GM12875 (cell line): ENCODE measurements around the gene FAM53B.

Source experiments
- H3K4me3 ChIP-seq: one replicate; pipeline ENCODE4 v1.5.1; 2011; ENCODE audit warnings: low read depth, low read length, control low read depth
- CTCF ChIP-seq: IDR thresholded peaks from 2 replicates; pipeline ENCODE4 v1.5.1; 2011; ENCODE audit warnings: low read depth, mild to moderate bottlenecking, control low read depth, inconsistent platforms, low read length, moderate library complexity, borderline replicate concordance; ENCODE audit not compliant: insufficient read depth

The FAM53B gene

GRCh38 chr10:124706462-124707143 is 37.6 kb downstream of the FAM53B start:
- no peak overlapping the region for H3K4me3 ChIP-seq
- no peak for TF ChIP-seq CTCF

GRCh38 chr10:124705817-124706461 is 38.2 kb downstream of the FAM53B start:
- TF ChIP-seq CTCF, result no peak
- no peak overlapping the region for H3K4me3 ChIP-seq

GRCh38 chr10:124705381-124705740 is 38.8 kb downstream of the FAM53B start:
- no peak for TF ChIP-seq CTCF
- no peak overlapping the region for H3K4me3 ChIP-seq

- H3K4me3 ChIP-seq, result no peak overlapping the region
- TF ChIP-seq CTCF, result no peak
Measured at GRCh38 chr10:124704428-124705380, 39.5 kb downstream of the FAM53B start.

GRCh38 chr10:124703778-124704427 is 40.3 kb downstream of the FAM53B start:
- no peak for TF ChIP-seq CTCF
- no peak overlapping the region for H3K4me3 ChIP-seq

- no peak overlapping the region for H3K4me3 ChIP-seq
- TF ChIP-seq CTCF, result no peak
Measured at GRCh38 chr10:124703372-124703771, 40.8 kb downstream of the FAM53B start.
